SK-N-SH treated with all-trans-retinoic acid at 6 μM for 48 hours (cell line): Measurements from ENCODE around the gene CSNK1G1.

Source experiments
- ATAC-seq: fragments of 200-7000 bp; cut with Tn5 transposase; 3 replicates; pipeline ENCODE4 v1.9.1; 2020; ENCODE audit warnings: mild to moderate bottlenecking, moderate library complexity
- ARNTL ChIP-seq: fragments of 450-650 bp; formaldehyde crosslinking; IDR thresholded peaks from 2 replicates; pipeline ENCODE4 v1.5.0; 2020; ENCODE audit warnings: low read depth, mild to moderate bottlenecking, moderate library complexity, borderline replicate concordance
- CREB5 ChIP-seq: fragments of 250-450 bp; sonication (Bioruptor Pico); IDR thresholded peaks from 2 replicates; pipeline ENCODE4 v1.5.1; 2020; ENCODE audit warnings: low read depth, mild to moderate bottlenecking, moderate library complexity
- CSDC2 ChIP-seq: fragments of 250-450 bp; sonication (Bioruptor Pico); IDR thresholded peaks from 2 replicates; pipeline ENCODE4 v1.5.0; 2020; ENCODE audit warnings: mild to moderate bottlenecking, moderate library complexity
- CSRNP3 ChIP-seq: fragments of 250-450 bp; sonication (Bioruptor Pico); IDR thresholded peaks from 2 replicates; pipeline ENCODE4 v1.5.1; 2021; ENCODE audit warnings: mild to moderate bottlenecking, moderate library complexity
- ESRRG ChIP-seq: fragments of 250-450 bp; sonication (Bioruptor Pico); IDR thresholded peaks from 2 replicates; pipeline ENCODE4 v1.6.1; 2021; ENCODE audit warnings: mild to moderate bottlenecking
- GLIS3 ChIP-seq: fragments of 250-450 bp; sonication (Bioruptor Pico); IDR thresholded peaks from 2 replicates; pipeline ENCODE4 v1.5.0; 2020; ENCODE audit warnings: mild to moderate bottlenecking, moderate library complexity
- ISL1 ChIP-seq: fragments of 250-450 bp; sonication (Bioruptor Pico); IDR thresholded peaks from 2 replicates; pipeline ENCODE4 v2.1.2; 2022; ENCODE audit warnings: mild to moderate bottlenecking, moderate library complexity
- OSR1 ChIP-seq: fragments of 250-450 bp; sonication (Bioruptor Pico); IDR thresholded peaks from 2 replicates; pipeline ENCODE4 v1.8.0; 2022; ENCODE audit warnings: moderate library complexity, mild to moderate bottlenecking, inconsistent platforms
- PATZ1 ChIP-seq: fragments of 250-450 bp; sonication (Bioruptor Pico); IDR thresholded peaks from 2 replicates; pipeline ENCODE4 v1.8.0; 2020; ENCODE audit warnings: mild to moderate bottlenecking, moderate library complexity, borderline replicate concordance
- POU6F1 ChIP-seq: fragments of 250-450 bp; sonication (Bioruptor Pico); IDR thresholded peaks from 2 replicates; pipeline ENCODE4 v1.8.0; 2021; ENCODE audit warnings: low read depth, mild to moderate bottlenecking, moderate library complexity, borderline replicate concordance
- PPARA ChIP-seq: fragments of 250-450 bp; sonication (Bioruptor Pico); IDR thresholded peaks from 2 replicates; pipeline ENCODE4 v1.5.0; 2020; ENCODE audit warnings: mild to moderate bottlenecking, borderline replicate concordance
- RARB ChIP-seq: fragments of 250-450 bp; sonication (Bioruptor Pico); IDR thresholded peaks from 2 replicates; pipeline ENCODE4 v1.8.0; 2021; ENCODE audit warnings: mild to moderate bottlenecking, moderate library complexity
- SNAI2 ChIP-seq: fragments of 250-450 bp; sonication (Bioruptor Pico); IDR thresholded peaks from 2 replicates; pipeline ENCODE4 v1.5.0; 2020; ENCODE audit warnings: mild to moderate bottlenecking, moderate library complexity
- TCF4 ChIP-seq: fragments of 250-450 bp; sonication (Bioruptor Pico); IDR thresholded peaks from 2 replicates; pipeline ENCODE4 v1.8.0; 2021; ENCODE audit warnings: mild to moderate bottlenecking, moderate library complexity, borderline replicate concordance
- TOX ChIP-seq: fragments of 250-450 bp; sonication (Bioruptor Pico); IDR thresholded peaks from 2 replicates; pipeline ENCODE4 v1.8.0; 2021; ENCODE audit warnings: mild to moderate bottlenecking, moderate library complexity, borderline replicate concordance
- TSHZ2 ChIP-seq: fragments of 250-450 bp; sonication (Bioruptor Pico); IDR thresholded peaks from 2 replicates; pipeline ENCODE4 v1.5.0; 2020; ENCODE audit warnings: mild to moderate bottlenecking, moderate library complexity
- ZFP3 ChIP-seq: fragments of 250-450 bp; sonication (Bioruptor Pico); IDR thresholded peaks from 2 replicates; pipeline ENCODE4 v1.5.0; 2020; ENCODE audit warnings: mild to moderate bottlenecking, moderate library complexity
- ZFP30 ChIP-seq: fragments of 450-650 bp; formaldehyde crosslinking; IDR thresholded peaks from 2 replicates; pipeline ENCODE4 v1.5.0; 2022; ENCODE audit warnings: mild to moderate bottlenecking, moderate library complexity
- ZNF565 ChIP-seq: fragments of 450-650 bp; formaldehyde crosslinking; conservative IDR thresholded peaks from 2 replicates; pipeline ENCODE4 v1.5.0; 2020; ENCODE audit warnings: low read depth, mild to moderate bottlenecking, moderate library complexity
- ZNF70 ChIP-seq: fragments of 450-650 bp; formaldehyde crosslinking; IDR thresholded peaks from 2 replicates; pipeline ENCODE4 v1.5.0; 2020; ENCODE audit warnings: mild to moderate bottlenecking, moderate library complexity
- ZNF8 ChIP-seq: fragments of 450-650 bp; formaldehyde crosslinking; IDR thresholded peaks from 2 replicates; pipeline ENCODE4 v1.5.0; 2020; ENCODE audit warnings: mild to moderate bottlenecking, moderate library complexity

CSNK1G1 gene

GRCh38 chr15:64224511-64224910 is 131.5 kb downstream of the CSNK1G1 start:
- ATAC-seq: peak; percentile 68
- TF ChIP-seq SNAI2 (CRISPR knock-in tag) (no peak), OSR1 (CRISPR knock-in tag) (no peak), POU6F1 (CRISPR knock-in tag) (no peak), ZFP3 (CRISPR knock-in tag) (no peak), CSDC2 (CRISPR knock-in tag) (no peak), PPARA (CRISPR knock-in tag) (no peak), ZFP30 (no peak), ZNF70 (no peak), ZNF8 (no peak), PATZ1 (CRISPR knock-in tag) (no peak), CSRNP3 (CRISPR knock-in tag) (no peak), ZNF565 (CRISPR knock-in tag) (no peak), ARNTL (CRISPR knock-in tag) (no peak), CREB5 (CRISPR knock-in tag) (no peak), ISL1 (no peak), GLIS3 (CRISPR knock-in tag) (no peak), TSHZ2 (no peak)
- TF ChIP-seq, all 23 proteins: peak for 0

GRCh38 chr15:64223882-64224281 is 132.1 kb downstream of the CSNK1G1 start:
- no peak for ATAC-seq
- TF ChIP-seq RARB (no peak), PPARA (CRISPR knock-in tag) (no peak), TOX (CRISPR knock-in tag) (no peak), CSDC2 (CRISPR knock-in tag) (no peak), SNAI2 (CRISPR knock-in tag) (no peak), TCF4 (CRISPR knock-in tag) (no peak), ESRRG (CRISPR knock-in tag) (no peak), PATZ1 (CRISPR knock-in tag) (no peak), ZFP3 (CRISPR knock-in tag) (no peak), CSRNP3 (CRISPR knock-in tag) (no peak), ZFP30 (no peak), ZNF8 (no peak), CREB5 (CRISPR knock-in tag) (no peak), ARNTL (CRISPR knock-in tag) (no peak), ZNF565 (CRISPR knock-in tag) (no peak)
